Measurements from ENCODE around the gene MOV10. TPM values are rescaled to one million over a fixed set of nuclear protein-coding genes. Genes with fewer than 3 reads are reported as not detected.

Gene MOV10
- total RNA-seq, 4 donors from 2014 or later = 30.6 to 69.9 (median 43.8) TPM

DNA sequence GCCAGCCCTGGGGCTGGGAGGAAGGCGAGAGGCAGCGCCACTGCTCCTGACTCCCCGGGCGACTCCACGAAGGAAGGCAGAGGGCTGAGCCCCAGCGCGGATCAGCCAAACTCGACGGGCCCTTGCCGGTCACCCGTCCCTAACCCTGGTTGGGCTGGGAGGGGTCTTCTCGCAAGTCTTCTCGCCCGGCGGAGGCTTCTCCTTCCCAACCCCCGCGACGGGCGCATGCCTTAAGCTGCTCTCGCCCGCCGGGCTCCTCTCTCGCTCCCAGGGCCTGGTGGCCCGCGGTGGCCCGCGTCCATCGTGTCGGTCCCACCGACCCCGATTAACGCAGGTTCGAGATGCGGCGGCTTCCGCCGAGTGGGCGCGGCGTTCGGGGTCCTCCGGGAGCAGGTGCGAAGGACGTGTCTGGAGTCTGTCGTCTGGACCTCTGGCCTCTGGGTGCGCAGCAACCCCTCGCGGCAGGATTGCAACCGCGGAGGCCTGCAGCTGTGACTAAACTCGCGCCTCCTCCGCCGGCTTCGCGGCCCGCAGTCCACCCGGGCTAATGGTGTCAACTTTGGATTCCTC is 69.6 kb downstream of the MOV10 start:
- peak overlapping the region in 1 of 4 donors; percentile 24 for H3K4me3 ChIP-seq
- no peak for DNase-seq (ENCODE audit: low spot score in 2 of 2)

DNA sequence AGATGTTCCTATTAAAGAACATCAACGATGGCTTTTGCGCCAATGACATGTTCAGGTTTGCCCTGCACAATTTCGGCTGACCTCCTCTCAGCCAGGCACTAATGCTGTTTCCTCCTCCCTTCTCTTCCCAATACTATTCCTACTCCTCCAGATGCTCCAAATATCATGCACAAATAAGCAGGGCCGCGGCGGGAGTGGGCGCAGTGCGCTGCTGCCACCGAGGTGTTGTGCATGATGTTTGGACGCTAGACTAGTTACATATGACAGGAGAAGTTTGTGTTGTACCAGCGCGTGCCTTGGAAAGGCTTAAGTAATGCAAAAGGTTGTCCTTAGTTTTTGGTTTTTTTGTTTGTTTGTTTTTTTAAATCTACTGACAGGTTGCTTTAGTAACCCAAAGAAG is 73.9 kb downstream of the MOV10 start:
- DNase-seq (ENCODE audit: low spot score in 2 of 2) = no peak
- Histone ChIP-seq H3K4me3 (no peak overlapping the region), H3K9me3 (peaks cover 0 to 7% (median 0%) of the 10 kb centered on the region in 4 donors), H3K27ac (no peak overlapping the region), H3K4me1 (peaks cover 0 to 10% (median 0%) of the 10 kb centered on the region in 4 donors), H3K36me3 (no peaks in the 10 kb centered on the region), H3K27me3 (peaks cover 0 to 28% of the 10 kb centered on the region in 2 donors)
- TF ChIP-seq EP300 (IDR thresholded peaks at IDR 0.05) (no peak), POLR2A (IDR thresholded peaks at IDR 0.05) (no peak)
- TF ChIP-seq, protein P1, sequence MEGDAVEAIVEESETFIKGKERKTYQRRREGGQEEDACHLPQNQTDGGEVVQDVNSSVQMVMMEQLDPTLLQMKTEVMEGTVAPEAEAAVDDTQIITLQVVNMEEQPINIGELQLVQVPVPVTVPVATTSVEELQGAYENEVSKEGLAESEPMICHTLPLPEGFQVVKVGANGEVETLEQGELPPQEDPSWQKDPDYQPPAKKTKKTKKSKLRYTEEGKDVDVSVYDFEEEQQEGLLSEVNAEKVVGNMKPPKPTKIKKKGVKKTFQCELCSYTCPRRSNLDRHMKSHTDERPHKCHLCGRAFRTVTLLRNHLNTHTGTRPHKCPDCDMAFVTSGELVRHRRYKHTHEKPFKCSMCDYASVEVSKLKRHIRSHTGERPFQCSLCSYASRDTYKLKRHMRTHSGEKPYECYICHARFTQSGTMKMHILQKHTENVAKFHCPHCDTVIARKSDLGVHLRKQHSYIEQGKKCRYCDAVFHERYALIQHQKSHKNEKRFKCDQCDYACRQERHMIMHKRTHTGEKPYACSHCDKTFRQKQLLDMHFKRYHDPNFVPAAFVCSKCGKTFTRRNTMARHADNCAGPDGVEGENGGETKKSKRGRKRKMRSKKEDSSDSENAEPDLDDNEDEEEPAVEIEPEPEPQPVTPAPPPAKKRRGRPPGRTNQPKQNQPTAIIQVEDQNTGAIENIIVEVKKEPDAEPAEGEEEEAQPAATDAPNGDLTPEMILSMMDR (IDR thresholded peaks at IDR 0.05) = no peak
- 93 to 96% methylated on average over 12 of the region's 12 CpGs for WGBS, 2 donors

More for the DNA sequence above, 69.6 kb downstream of the MOV10 start:
- peaks cover 0 to 10% (median 0%) of the 10 kb centered on the region in 4 donors for H3K4me1 ChIP-seq
- no peaks in the 10 kb centered on the region for H3K36me3 ChIP-seq
- 5 to 6% methylated on average over 32 to 36 of the region's 58 CpGs for WGBS, 2 donors
- H3K27ac ChIP-seq = no peak overlapping the region
- peaks cover 0 to 18% (median 0%) of the 10 kb centered on the region in 4 donors for H3K9me3 ChIP-seq
- TF ChIP-seq, protein P1 (IDR thresholded peaks at IDR 0.05) = peak in 2 of 5 experiments; percentile 10 to 27
- TF ChIP-seq EP300 (IDR thresholded peaks at IDR 0.05) (no peak), POLR2A (IDR thresholded peaks at IDR 0.05) (no peak)
- H3K27me3 ChIP-seq = peaks cover 0 to 54% of the 10 kb centered on the region in 2 donors

Small RNAs within 50 kb of the gene (small RNA-seq; reads per million reads assigned to genes)
- gene RNU7-70P = not detected

Other genes starting within 250 kb of the MOV10 start
- gene WNT2B, start 165.7 kb upstream of the MOV10 start, total RNA-seq = 10 to 100 TPM in 2 of 4 donors, 1 to 10 TPM in 2; 3.6 to 12.2 (median 9.7) TPM
- 10 to 100 TPM; 18.4 to 24.0 (median 20.4) TPM for gene ST7L, start 55.5 kb upstream of the MOV10 start, total RNA-seq
- gene CAPZA1, start 54.8 kb upstream of the MOV10 start, total RNA-seq = 100 to 1,000 TPM in 3 of 4 donors, 10 to 100 TPM in 1; 90.8 to 126 (median 114) TPM
- gene RHOC, start 32.5 kb downstream of the MOV10 start, total RNA-seq = 100 to 1,000 TPM; 225 to 297 (median 293) TPM
- 1 to 10 TPM in 3 of 4 donors, under 1 TPM in 1; 0.66 to 3.3 (median 1.8) TPM for gene PPM1J, start 40.7 kb downstream of the MOV10 start, total RNA-seq